T-helper 22 cell (primary cell): ENCODE measurements around the gene AQP7.
"Not testable (repeated sequence)": the region's sequence is repeated elsewhere in the genome, so short reads cannot be mapped to it uniquely, and the experiment has no call there.

Experiments used
- DNase-seq: peaks from one replicate; pipeline ENCODE4 v3.0.0-alpha.2; 2020; ENCODE audit warnings: low read depth

The AQP7 gene

DNA sequence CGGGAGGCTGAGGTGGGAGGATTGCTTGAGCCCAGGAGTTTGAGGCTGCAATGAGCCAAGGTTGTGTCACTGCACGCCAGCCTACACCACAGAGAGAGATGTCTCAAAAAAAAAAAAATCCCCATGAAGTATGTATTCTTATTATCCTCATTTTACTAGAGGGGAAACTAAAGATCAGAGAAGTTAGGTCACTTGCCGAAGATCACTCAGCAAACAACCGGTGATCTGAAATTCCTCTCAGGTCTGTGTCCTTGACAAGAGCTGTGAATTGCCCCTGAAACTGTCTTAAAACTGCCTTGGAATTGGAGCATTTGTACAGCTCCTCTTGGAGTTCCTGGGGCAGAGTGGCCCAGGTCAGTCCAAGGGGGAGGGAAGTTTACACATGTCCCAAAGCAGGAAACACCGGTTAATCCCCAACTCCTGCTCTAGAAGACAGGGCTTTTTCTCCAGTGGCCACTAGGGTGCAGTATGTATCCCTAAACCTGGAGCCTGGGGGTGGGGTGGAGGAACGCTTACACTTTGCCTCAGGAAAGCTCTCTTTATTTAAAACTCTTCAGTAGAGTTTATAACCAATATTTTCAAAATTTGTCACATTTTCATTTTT lies 27.6 kb downstream of the AQP7 start:
- peak; percentile 25 for DNase-seq

DNA sequence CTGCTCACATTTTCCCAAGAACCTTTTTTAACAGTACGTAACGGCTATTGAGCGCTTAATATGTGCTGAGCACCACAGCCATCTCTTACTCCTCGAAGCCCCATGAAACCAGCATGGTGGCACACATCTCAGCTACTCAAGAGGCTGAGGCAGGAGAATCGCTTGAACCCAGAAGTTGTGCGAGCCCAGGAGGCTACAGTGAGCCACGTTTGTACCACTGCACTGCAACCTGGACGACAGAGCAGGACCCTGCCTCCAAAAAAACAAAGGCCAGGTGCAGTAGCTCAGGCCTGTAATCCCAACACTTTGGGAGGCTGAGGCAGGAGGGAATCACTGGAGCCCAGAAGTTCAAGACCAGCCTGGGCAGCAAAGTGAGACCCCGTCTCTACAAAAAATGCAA lies 28.2 kb downstream of the AQP7 start:
- DNase-seq: no peak

- no peak for DNase-seq
Measured at GRCh38 chr9:33372900-33373299, 29.5 kb downstream of the AQP7 start.

DNA sequence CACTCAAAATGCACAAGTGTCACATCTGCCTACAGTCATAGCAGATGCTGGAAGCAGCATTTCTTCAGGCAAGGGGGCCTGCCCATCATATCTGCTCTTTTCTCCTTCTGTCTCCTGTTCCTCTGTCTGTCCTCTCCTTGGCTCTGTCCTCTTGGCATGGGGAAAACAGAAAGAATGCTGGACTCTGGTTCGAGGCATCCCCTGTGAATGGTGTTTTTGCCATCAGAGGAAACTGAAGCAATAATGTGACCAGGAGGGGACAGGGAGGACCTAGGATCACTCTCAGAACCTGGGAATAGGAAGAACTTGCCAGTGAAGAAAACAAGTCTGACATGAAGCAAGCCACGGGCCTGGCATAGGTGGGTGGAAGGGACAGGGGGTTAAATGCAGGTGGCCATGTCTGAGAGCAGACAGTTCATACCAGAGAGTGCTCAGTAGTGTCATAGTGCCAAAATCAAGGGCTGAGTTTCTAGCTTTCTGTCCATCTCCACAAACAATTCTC lies 35.3 kb downstream of the AQP7 start:
- no peak for DNase-seq

DNA sequence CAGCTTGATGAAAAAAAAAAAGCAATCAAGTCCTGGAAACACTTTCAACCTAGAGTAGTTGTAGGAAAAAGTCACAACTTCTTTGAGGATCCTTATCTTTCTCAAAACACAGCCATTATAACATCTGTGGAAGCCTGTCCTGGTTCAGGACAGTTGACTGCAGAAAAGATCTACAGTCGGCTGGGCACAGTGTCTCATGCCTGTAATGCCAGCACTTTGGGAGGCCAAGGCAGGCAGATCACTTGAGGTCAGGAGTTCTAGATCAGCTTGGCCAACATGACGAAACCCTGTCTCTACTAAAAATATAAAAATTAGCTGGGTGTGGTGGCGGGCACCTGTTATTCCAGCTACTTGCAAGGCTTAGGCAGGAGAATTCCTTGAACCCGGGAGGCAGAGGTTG lies 37.6 kb downstream of the AQP7 start:
- not testable (repeated sequence) for DNase-seq

GRCh38 chr9:33364127-33364526 lies 38.2 kb downstream of the AQP7 start:
- DNase-seq: no peak

DNA sequence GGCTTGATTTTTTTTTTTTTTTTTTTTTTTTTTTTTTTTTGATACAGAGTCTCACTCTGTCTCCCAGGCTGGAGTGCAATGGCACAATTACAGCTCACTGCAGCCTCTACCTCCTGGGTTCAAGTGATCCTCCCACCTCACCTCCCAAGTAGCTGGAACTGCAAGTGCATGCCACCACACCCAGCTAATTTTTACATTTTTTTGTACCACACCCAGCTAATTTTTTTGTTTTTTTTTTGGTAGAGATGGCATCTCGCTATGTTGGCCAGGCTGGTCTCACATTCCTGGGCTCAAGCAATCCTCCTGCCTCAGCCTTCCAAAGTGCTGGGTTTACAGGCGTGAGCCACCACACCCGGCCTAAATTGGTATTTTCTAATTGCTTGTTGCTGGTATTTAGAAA lies 43.7 kb downstream of the AQP7 start:
- DNase-seq: not testable (repeated sequence)

DNA sequence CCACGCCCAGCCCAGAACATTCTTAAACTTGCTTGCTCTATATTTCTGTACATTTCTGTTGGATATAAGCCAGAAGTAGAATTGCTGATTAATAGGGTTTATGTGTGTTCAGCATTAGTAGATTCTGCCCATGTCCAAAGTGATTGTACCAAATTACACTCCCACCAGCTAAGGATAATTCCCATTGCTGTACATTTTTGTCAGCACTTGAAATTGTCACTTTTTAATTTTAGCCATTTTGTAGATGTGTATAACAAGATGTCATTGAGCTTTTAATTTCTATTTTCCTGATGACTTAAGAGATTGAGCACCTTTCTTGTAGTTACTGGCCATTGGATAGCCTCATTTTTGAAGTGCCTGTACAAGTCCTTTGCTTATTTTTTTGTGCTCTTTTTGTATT lies 46.4 kb downstream of the AQP7 start:
- DNase-seq: no peak

DNA sequence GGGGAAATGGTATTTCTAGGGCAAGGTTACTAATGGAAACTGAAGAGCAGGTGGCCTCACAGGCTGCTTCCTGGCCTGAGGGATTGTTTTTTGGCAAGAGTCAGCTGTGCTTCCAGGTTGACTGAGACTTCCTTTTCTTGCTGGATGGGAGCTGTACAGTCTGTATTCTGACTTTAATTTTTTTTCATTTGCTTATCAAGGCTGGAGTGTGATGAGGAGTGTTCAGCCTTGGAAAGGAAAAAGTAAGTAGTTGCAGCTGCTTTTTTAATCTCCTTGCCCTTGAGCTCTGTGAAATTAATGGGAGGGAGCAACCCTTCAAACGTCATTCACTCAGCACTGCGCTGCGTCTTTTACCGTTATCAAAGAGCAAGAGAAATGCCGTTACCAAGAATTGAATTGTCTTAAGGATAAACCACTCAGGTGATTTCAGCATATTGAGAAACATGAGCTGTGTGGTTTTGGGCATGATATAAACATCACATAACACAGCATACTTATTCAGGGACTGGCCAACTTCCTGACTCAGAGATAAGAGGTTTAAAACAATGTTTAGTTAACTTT lies 47.6 kb downstream of the AQP7 start:
- no peak for DNase-seq

DNA sequence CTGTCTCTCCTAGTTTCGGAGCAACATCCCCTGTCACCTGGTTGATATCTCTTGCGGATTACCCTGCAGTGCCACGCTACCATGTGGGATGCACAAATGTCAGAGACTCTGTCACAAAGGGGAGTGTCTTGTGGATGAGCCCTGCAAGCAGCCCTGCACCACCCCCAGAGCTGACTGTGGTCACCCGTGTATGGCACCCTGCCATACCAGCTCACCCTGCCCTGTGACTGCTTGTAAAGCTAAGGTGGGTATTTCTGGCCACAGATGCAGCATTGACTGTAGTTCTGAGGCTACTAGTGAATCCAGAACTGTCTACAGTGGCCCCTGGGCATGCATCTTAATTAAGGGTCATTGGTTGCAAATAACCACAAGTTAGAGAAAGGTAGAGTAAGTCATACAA lies 50.8 kb downstream of the AQP7 start:
- DNase-seq: no peak

DNA sequence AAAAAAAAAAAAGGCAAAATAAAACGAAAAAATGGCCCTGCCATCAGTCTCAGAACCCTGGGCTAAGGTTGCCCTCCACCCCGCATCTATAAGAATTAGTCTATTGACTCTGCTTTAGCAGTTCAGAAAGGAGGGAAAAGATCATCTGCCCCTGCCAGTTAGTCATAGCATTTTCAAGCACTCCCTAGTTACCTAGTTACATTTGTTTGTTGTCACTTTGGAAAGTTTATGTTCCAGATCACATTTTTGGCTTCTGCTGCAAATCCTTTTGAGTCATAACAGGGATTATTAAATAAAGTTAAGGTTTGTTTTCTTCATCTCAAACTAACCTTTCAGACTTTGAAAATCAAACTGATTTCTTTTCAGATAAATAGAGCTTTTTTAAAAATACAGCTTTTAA lies 52.1 kb downstream of the AQP7 start:
- no peak for DNase-seq

- no peak for DNase-seq
Measured at GRCh38 chr9:33349743-33350142, 52.6 kb downstream of the AQP7 start.

DNA sequence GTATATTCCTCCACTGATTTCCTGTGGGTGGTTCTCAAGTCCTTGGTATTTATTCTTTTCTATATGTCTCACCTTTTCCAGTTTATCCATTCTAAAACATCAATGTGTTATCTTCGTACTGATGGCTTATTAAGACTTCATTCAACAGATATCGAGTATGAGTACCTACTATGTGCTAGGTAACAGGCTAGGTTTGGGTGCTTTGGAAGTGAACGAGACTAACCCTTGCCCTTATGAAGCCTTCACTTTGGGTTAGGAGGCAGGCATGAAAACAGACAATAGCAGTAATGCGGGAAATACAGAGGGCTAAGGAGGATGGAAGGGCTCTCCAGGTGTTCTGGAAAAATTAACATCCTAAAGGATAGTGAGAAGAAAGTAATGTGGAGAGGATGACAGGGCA lies 53.4 kb downstream of the AQP7 start:
- no peak for DNase-seq

DNA sequence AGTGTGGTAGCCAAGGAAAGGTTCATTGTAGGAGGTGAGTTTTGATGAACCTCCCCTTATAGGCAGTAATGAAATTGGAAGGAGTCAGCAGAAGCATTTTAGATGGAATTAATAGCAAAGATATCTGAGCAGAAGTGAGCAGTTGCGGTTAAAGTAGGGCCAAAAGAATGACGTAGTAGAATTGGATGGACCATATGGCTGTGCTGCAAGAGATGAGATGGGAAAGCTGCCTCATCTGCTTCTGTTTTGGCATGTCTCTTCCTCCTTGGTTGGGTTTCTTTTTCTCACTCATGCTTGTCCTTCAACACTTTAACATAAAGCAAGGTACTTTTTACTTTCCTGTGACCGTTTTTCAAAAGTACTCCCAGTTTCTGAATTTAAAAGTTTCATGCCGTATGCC lies 55.8 kb downstream of the AQP7 start:
- DNase-seq: no peak

DNA sequence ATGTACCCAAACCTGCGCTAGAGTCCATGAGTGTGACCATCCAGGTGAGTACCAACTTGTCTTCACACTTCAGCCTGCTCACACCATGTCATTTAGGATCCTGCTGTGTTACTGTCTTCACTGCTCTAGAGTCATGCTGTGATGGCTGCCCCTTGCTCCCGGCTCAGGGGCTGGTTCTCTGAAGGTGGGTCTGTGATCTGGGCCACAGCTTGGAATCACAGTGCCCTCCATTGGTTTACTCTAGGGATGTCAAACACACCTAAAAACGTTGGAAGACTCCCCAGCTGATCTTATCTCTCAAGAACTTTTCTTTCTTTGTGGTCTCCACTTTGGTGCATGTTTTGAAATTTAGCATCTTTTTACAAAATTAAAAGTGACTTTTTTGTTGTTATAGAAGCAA lies 58.2 kb downstream of the AQP7 start:
- no peak for DNase-seq

DNA sequence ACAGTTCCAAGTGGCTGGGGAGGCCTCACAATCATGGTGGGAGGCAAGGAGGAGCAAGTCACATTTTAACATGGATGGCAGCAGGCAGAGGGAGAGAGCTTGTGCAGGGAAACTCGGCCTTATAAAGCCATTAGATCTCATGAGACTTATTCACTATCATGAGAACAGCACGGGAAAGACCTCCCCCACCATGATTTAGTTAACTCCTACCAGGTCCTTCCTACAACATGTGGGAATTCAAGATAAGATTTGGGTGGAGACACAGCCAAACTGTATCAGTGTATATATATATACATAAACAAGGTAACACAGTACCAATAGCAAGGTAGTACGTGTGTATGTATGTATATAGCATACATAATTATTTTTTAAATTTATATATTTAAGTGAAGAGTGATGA lies 61.2 kb downstream of the AQP7 start:
- no peak for DNase-seq

- no peak for DNase-seq
Measured at GRCh38 chr9:33340186-33340585, 62.2 kb downstream of the AQP7 start.
